K562 (cell line): ENCODE measurements around the gene RBM7. TPM values are rescaled to one million over a fixed set of nuclear protein-coding genes. Genes with fewer than 3 reads are reported as not detected.

Experiments
- ETV5 ChIP-seq: sonication (generic); formaldehyde crosslinking; IDR thresholded peaks from 2 replicates; pipeline ENCODE4 v1.4.0; 2020; ENCODE audit warnings: low read depth, mild to moderate bottlenecking, missing genetic modification reagents
- HDAC2 ChIP-seq: fragments of 450-650 bp; IDR thresholded peaks from 2 replicates; pipeline ENCODE4 v1.6.1; 2016; ENCODE audit warnings: mild to moderate bottlenecking
- polyA plus RNA-seq, 8 experiments: library from polyadenylated mRNA; depleted of rRNA in 4 of 8; stranded (reverse) in 5 of 8; unstranded in 3 of 8; fragments of >200 nt; fragmentation: Nextera tagmentation in 2 of 8; fragmentation: Illumina TruSeq in 1 of 8; extraction: Ambion mirVana in 2 of 8; extraction: Trizol in 1 of 8; gene quantifications; 2 replicates each; pipeline versions ENCODE4 v1.2.1 to v1.2.3, GENCODE V29; 2011 to 2014; ENCODE audit warnings: inconsistent platforms in 1 of 8, missing spikeins in 1 of 8
- total RNA-seq, 7 experiments: library from RNA; depleted of rRNA in 6 of 7; stranded (reverse); fragments of >200 nt in 6 of 7; fragmentation: Illumina TruSeq in 2 of 7; extraction: Trizol in 2 of 7; gene quantifications; 2 replicates each; pipeline versions ENCODE4 v1.2.1 to v1.2.3, GENCODE V29; 2011 to 2021; ENCODE audit warnings: low replicate concordance in 1 of 7
- TF ChIP-seq, protein P1 (sequence below): fragments of 450-650 bp; IDR thresholded peaks from 2 replicates; pipeline ENCODE4 v1.6.1; 2017; ENCODE audit warnings: antibody characterized with exemption, mild to moderate bottlenecking
- TF ChIP-seq, protein P2 (sequence below): fragments of 200-800 bp; sonication (Bioruptor generic); IDR thresholded peaks from 2 replicates; pipeline ENCODE4 v1.6.1; 2017; ENCODE audit warnings: missing genetic modification characterization, missing compliant biosample characterization

Gene RBM7
- total and polyA plus RNA-seq, 9 of the 15 experiments (the other 6 are each of a cell fraction or from before 2014, with no cell fraction given) = 26.0 to 76.8 (median 49.6) TPM

DNA sequence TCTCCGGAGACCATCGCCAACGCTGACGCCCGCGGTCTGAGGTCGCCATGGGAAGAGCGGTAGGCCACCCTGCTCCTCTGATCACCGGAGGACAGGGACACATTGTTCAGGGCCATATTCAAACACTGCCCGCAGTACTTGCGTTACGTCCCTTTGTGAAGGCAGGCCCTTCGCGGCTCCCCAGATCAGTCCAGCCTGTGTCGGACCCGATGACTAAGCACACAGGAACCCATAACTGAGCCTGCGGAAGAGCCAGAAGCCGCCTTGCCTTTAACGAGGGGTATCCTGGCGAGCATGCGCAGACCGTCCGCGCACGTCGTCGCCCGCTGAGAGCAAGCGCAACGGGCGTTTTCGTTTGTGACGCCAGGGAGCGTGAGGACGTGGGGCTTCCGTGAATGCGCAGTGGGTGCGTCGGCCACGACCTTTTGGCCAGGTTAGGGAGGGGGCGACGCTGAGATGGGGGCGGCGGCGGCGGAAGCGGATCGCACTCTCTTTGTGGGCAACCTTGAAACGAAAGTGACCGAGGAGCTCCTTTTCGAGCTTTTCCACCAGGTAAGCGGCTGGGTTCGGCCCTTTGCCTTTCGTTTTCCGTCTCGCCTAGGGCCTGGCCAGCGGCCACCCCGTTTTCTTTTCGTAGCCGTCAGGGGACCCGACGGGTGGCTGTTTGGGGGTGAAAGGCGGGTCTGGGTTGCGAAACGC, at the start of gene RBM7, which contains the start of gene C11orf71 (continued):
- TF ChIP-seq ETV5 = peak; percentile 79
- TF ChIP-seq, protein P1, sequence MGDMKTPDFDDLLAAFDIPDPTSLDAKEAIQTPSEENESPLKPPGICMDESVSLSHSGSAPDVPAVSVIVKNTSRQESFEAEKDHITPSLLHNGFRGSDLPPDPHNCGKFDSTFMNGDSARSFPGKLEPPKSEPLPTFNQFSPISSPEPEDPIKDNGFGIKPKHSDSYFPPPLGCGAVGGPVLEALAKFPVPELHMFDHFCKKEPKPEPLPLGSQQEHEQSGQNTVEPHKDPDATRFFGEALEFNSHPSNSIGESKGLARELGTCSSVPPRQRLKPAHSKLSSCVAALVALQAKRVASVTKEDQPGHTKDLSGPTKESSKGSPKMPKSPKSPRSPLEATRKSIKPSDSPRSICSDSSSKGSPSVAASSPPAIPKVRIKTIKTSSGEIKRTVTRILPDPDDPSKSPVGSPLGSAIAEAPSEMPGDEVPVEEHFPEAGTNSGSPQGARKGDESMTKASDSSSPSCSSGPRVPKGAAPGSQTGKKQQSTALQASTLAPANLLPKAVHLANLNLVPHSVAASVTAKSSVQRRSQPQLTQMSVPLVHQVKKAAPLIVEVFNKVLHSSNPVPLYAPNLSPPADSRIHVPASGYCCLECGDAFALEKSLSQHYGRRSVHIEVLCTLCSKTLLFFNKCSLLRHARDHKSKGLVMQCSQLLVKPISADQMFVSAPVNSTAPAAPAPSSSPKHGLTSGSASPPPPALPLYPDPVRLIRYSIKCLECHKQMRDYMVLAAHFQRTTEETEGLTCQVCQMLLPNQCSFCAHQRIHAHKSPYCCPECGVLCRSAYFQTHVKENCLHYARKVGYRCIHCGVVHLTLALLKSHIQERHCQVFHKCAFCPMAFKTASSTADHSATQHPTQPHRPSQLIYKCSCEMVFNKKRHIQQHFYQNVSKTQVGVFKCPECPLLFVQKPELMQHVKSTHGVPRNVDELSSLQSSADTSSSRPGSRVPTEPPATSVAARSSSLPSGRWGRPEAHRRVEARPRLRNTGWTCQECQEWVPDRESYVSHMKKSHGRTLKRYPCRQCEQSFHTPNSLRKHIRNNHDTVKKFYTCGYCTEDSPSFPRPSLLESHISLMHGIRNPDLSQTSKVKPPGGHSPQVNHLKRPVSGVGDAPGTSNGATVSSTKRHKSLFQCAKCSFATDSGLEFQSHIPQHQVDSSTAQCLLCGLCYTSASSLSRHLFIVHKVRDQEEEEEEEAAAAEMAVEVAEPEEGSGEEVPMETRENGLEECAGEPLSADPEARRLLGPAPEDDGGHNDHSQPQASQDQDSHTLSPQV = peak; percentile 85; the same call in 1 of the 2 replicates
- TF ChIP-seq, protein P2, sequence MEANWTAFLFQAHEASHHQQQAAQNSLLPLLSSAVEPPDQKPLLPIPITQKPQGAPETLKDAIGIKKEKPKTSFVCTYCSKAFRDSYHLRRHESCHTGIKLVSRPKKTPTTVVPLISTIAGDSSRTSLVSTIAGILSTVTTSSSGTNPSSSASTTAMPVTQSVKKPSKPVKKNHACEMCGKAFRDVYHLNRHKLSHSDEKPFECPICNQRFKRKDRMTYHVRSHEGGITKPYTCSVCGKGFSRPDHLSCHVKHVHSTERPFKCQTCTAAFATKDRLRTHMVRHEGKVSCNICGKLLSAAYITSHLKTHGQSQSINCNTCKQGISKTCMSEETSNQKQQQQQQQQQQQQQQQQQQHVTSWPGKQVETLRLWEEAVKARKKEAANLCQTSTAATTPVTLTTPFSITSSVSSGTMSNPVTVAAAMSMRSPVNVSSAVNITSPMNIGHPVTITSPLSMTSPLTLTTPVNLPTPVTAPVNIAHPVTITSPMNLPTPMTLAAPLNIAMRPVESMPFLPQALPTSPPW (CRISPR knock-in tag) = peak; percentile 97
- peak; percentile 76 for TF ChIP-seq HDAC2
